Smooth muscle cell of the coronary artery (primary cell): ENCODE results near the gene FAM9B. TPM values are rescaled to one million over a fixed set of nuclear protein-coding genes. Genes with fewer than 3 reads are reported as not detected.

Source experiments
- total RNA-seq: library from RNA; depleted of rRNA; stranded (reverse); fragments of >200 nt; gene quantifications from 2 replicates; pipeline ENCODE4 v1.2.3, GENCODE V29; 2014; ENCODE audit warnings: low replicate concordance

The FAM9B gene
- total RNA-seq = not detected in 2 replicates

GRCh38 chrX:9033989-9034388 is at the start of gene FAM9B:
Gene FAM9B (minus strand): TSS chrX:9034127. CDS start chrX:9032986, 1,141 bp downstream.

Other genes starting within 250 kb of the FAM9B start
- not detected in 2 replicates for gene FAM9A, start 232.7 kb downstream of the FAM9B start, total RNA-seq